Femur (tissue), 1 donor: Measurements from ENCODE around the gene IGLL5.
"Not testable (repeated sequence)": the region's sequence is repeated elsewhere in the genome, so short reads cannot be mapped to it uniquely, and the experiment has no call there.

Source experiments
- DNase-seq: peaks from one replicate; pipeline ENCODE4 v3.0.0-alpha.2; 2017

Gene IGLL5

DNA sequence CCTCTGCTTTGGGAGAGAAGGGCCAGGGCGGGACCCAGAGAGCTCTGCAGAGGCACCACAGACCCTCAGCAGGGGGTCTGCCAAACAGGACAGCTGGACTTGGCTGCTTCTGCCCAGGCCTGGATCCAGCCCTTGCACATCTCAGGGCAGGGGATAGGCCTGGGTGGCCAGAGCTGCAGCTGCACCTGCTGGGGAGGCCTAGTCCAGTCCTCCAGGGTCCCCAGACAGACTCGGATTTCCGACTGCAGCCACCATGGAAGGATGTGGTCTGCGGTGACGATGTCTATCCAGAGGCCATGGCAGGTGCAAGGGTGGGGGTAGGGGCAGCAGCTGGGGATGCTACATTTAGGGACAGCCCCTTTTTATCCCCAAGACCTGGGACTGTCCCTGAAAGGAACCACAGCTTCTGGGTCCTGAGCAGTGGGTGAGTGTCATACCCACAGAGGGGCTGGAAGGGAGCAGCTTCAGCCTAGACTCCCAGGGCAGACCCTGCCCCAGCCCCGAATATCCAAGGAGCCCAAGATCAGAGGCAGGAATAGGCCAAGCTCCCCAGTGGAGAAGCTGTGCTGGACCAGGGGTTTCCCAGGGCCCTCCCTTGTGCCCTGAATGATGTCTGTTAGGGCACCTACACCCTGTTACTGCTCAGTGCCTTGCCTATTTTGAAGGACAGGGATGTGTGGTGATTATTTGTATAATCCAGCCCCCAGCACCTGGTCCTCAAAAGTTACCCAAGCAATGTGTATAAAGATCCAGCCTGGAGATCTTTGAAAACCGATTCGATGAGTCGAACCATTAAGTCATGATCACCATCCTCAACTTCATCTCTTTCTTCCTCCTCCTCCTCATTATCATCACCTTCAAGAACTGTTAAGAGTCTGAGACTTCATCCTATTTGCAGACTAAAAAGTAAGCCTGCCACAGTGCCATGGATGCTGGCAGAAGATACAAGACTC lies 2.5 kb upstream of the IGLL5 start:
- peak; percentile 46 for DNase-seq

DNA sequence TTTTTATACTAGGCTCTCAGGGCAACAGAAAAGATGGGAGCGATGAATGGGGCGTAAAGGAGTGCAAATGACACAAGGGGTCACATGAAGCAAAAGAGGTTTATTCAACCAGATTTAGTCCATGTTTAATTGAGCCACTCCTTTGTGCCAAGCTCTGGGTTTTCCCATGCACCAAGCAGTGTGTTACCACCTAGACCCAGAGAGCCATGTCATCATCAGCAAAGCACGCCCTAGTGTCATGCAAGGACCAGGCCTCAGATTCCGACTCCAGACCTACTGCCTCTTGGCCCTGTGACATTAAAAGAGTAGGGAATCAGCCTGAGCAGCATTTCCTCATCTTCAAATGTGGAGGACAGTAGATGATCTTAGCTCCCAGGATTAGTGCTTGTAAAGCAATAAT lies 1.1 kb upstream of the IGLL5 start:
- no peak for DNase-seq

DNA sequence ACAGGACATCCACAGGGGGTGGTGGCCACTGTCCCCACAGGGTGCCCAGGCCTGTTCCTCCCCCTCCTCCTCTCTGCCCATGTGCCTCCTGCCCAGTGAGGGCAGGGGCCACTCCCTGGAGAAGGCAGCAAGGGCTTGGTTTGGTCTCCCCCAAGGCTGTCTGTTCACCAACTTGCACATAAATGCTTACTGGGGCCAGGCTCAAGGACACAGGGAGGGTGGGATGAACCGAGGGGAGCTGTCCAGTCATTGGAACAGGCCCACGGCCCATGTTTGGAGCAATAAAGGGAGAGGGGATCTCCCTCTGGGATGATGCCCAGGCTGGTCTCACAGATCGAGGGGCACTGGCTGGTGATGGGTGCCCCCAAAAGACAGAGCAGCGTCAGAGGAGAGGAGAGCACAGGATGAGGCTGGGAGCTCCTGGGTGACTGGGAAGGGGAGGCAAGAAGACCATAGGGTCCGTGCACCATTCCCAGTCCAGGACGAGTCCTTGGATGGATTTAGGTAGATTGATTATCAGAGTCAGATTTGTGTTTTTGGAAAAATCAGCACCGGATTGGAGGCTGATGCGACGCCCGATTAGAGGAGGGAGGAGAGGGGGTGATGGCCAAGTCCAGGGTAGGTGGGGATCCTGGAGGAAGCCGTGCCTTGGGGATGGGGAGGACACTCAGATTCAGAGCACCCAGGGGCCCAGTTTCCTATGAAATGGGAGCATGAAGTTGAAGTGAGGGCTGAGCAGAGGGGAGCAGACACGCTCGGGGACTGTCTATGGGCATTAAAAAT lies 1.1 kb downstream of the IGLL5 start:
- peak; percentile 1 for DNase-seq

DNA sequence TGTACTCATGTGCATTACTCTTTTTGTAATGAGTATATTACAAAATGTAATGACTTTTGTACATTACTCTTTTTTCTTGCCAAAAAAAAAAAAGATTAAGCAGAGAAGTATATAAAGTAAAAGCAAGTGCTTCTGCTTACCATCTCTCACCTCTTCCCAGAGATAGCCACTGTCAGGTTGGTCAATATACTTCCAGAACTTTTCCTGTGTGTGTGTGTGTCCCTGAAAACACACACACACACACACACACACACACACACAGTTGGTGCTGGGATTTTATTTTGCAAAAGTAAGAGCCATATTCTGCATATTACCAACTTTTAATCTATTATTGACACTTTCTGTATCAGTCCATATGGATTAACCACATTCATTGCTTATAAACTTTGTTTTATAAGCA lies 2.5 kb downstream of the IGLL5 start:
- no peak for DNase-seq

DNA sequence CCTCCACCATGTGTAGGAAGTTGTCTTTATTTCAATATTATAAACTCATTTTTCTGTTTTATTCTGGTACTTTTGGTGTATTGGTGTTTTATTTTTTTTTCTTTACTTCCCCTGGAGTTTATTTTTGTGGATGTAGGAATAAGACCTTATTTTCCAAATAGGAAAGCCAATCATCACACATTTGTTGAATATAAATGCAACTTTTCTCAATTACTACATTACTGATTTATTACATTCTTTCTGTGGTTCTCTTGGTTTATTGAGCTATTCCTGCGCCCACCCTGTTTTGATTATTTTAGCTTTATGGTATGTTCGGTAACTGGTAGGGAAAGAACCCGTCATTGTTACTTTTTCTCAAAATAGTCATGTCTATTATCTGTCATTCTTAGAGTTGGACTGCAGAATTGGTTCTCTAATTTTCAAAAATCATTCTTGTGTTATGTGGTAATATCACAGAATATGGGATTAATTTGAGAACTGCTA lies 3.6 kb downstream of the IGLL5 start:
- DNase-seq: no peak

DNA sequence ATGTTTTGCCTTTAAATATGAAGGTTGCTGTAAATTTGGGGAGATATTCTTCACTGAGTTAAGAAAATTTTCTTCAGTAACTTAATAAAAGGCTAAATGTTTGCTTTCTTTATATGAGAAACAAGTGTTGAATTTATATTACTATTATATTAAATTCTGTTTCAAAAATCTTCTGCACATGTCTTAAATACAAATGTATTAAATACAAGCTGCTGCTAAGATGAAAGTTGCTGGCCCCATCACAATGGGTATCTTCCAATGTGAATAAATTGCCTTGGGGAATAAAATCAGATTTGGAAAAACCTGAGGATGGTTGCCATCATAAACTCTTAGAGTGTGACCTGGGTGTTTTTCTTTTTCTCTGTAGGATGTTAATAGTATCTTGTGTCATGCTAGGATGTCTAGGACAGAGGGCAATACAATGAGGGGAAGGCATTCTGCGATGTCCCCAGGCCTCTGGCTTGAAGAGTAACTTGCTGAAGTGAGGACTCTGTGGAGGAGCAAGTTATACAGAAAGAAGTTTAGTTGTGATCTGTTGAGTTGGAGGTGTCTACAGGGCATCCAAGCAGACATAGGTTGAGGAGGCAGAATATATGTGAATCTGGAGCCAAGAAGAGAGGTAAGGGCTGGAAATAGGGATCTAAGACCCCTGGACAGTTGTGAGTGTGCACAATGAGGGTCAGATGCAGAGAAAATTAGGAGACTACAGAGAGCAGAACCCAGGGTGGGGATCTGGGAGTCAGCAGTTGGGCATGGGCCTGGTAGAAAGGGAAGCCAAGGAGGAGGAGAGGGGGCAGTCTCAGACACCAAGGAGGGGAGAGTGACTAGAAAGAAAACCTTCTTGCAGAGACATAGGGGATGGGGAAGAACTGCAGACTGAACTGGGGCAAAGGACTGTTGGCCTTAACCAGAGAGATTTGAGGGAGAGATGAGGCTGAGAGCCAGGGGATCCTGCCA lies 4.8 kb downstream of the IGLL5 start:
- no peak for DNase-seq

DNA sequence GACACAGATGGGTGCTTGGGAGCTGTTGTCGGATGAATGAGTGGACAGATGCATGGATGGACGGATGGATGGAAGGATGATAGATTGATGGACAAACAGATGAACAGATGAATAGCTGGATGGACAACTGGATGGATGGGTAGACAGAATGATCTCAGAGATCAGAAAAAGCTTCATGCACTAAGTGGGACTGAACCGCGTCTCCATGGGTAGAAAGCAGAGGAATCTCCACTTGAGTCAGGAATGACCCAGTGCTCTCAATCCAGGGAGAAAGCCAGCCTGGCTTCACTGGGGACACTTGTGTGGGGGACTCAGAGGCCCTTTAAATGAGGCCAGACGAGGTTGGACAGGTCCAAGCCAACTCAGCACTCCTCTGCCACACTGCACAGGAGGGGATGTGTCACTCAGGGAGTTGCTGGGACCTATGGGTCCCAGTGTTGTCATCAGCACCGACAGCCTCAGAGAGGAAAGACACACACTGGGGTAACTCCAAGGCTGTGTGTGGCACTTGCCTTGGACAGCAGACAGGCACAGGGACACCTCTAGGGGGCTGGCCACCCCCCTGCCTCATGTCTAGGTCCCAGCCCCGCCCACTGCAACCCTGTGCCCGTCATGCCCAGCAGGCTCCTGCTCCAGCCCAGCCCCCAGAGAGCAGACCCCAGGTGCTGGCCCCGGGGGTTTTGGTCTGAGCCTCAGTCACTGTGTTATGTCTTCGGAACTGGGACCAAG lies 5.6 kb downstream of the IGLL5 start:
- no peak for DNase-seq

DNA sequence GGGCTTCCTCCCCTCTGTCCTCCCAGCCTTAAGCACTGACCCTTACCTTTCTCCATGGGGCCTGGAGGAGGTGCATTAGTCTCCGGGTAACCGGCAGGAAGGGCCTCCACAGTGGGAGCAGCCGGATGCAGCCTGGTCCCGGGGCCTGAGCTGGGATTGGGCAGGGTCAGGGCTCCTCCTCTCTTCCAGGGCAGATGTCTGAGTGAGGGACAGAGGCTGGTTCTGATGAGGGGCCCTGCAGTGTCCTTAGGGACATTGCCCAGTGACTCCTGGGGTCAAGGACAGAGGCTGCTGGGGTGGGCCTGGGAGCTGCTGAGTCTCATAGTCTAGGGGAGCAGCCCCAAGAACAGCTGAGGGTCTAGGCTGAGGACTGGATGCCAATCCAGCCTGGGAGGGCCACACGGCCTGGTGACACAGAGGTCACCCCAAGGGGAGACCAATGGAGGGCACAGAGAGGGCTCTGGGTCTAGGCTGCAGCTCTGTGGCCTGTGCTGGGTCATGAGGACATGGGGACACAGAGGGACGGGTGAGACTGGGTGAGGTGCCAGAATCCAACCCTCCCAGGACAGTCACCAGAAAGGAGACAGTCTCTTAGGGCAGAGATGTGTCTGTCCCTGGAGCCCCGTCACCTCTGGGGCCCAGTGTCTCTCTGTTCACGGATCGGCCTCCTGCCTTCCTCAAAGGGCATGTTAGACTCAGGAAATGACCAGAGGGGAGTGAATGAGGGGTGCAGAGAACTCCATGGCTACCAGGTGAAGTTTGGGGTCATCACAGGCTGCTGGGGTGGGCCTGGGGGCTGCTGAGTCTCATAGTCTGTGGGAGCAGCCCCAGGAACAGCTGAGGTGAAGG lies 6.5 kb downstream of the IGLL5 start:
- DNase-seq: no peak

DNA sequence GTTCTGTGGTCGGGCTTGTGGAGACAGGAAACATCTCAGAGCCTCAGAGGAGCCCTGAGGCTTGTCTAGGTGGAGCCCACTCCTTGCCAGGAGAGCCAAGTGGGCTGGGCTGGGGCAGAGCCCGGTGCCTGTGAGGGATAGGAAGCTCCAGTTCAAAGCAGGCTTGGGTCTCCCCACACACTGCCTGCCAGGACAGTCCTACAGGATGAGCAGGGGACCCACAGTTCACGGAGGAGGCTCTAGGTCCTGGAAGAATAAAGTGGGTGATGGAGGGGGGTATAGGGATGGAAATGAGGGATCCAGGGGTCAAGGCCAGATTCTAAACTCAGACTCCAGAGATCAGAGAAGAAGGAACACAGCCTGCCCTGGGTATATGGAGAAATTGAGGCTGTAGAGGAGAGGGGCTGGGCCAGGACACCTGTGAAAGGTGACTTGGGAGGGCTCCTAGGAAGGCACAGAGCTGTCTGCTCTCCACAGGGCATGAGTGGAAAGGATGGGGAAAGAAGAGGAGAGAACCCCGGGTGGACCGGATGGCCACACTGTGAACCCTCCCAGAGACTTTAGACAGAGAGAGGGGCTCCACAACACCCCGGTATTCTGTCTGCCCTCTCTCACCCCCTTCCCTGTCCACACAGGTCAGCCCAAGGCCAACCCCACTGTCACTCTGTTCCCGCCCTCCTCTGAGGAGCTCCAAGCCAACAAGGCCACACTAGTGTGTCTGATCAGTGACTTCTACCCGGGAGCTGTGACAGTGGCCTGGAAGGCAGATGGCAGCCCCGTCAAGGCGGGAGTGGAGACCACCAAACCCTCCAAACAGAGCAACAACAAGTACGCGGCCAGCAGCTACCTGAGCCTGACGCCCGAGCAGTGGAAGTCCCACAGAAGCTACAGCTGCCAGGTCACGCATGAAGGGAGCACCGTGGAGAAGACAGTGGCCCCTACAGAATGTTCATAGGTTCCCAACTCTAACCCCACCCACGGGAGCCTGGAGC lies 7.4 kb downstream of the IGLL5 start:
- DNase-seq: no peak

DNA sequence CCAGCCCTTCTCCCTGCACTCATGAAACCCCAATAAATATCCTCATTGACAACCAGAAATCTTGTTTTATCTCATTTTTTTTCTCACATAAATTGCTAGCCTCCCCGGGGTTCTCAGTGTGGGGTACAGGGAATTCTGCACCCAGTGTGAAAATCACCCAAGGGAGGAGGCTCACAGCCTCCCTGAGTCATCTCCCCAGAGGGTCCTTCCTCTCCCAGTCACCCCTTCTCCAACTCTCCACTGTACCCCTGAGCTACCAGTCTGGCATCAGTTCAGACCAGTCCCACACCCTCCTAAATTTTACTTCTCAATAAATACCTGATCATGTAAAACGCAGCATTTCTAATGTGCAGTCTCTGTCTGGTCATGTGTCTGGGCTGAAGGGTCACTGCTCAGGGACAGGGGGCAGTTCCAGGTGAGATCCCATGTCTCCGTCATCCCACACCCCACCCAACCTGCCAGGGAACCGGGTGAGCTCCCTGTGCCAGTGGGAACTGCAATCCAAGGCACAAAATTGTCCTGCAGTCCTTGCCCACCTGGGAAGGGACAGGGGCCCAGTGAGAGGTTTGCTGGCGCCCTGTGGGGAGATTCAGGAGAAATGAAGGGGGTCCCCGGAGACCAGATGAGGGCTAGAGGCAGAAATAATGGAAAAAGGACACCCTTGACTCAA lies 8.3 kb downstream of the IGLL5 start:
- DNase-seq: no peak

DNA sequence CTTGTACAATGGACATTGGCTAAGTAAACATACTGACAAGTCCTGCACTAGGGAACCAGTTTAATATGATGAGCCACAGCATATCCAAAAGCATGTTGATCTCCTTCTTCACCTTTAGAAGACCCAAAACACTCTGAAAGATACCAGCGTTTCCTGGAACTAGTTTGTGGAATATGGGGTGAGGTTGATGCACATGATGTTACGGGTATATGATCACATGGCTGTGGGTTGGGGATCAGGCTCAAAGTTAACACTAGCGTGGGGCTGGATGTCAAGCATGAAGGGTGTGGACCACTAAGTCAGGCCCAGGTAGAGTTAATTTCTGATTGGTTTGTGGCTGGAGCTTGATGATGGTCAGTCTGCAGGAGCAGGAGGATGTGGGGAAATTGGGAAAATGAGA lies 9.0 kb downstream of the IGLL5 start:
- no peak for DNase-seq

DNA sequence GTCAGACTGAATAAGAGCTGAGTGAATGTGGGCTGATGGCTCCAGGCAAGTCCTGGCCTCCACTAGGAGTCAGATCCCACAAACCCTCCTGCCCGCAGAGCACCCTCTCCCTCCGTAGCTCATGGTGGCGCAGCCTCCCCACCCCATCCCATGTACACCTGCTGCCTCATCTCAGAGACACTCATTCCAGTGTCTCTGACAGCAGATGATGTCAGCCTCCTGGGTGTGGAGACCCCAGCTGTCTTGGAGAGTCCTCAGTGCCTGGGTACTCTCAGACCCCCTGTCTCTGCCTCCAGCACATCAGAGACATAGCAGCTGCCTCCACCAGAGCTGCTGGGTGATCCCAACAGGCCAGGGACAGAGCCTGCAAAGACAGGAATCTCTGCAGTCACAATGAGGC lies 9.5 kb downstream of the IGLL5 start:
- DNase-seq: peak; percentile 54

DNA sequence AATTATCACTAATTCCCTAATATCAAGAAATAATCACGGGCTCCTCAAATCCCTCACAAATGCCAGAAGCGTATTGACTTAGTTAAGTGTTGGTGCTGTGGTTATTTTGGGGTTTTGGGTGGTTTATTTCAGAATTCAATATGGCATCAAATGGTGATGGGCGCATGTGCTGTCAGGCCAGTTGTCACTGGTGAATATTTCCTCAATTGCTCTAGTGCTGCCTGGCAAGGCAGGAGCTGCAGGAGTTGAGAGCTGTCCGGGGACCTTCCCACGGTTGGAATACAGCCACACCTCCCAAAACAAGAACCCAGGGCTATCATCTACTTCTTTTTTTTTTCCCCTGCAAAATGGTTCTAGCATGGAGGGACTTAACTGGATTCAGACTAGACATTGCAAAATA lies 10.3 kb downstream of the IGLL5 start:
- DNase-seq: no peak

DNA sequence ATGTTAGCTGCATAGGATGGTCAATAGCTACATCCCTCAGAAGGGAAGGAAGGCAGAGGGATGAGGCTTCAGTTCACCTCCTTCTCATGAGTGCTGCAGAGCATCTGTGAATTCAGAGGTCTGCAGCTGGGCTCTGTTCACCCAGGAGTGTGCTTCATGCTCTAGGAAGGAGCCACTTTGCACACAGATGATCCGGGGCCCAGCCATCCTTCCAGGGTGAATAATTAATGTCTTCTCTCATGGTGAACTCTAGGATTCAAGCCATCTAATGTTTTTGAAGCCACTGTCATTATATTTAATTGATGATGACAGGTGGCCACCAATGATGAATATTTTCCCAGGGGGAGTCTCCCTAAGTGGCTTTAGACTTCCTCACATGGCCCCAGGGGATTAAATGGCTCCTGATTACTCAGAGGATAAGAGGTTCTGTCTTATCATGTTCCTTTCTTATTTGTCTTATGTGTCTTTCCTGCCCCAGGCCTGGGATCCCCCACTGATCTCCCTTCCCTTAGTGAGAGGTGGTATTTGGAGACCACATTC lies 10.9 kb downstream of the IGLL5 start:
- DNase-seq: not testable (repeated sequence)

DNA sequence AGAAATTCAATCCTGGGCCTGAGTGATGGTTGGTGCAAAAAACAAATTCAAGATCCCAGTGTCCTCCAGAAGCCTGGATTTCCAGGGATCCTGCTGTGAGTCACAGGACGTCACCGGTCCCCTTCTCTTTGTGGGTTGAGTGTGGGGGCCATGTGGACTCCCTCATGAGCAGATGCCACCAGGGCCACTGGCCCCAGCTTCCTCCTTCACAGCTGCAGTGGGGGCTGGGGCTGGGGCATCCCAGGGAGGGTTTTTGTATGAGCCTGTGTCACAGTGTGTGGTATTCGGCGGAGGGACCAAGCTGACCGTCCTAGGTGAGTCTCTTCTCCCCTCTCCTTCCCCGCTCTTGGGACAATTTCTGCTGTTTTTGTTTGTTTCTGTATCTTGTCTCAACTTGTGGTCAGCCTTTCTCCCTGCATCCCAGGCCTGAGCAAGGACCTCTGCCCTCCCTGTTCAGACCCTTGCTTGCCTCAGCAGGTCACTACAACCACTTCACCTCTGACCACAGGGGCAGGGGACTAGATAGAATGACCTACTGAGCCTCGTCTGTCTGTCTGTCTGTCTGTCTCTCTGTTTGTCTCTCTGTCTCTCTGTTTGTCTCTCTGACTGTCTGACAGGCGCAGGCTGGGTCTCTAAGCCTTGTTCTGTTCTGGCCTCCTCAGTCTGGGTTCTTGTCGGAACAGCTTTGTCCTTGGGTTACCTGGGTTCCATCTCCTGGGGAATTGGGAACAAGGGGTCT lies 11.9 kb downstream of the IGLL5 start:
- DNase-seq: not testable (repeated sequence)

DNA sequence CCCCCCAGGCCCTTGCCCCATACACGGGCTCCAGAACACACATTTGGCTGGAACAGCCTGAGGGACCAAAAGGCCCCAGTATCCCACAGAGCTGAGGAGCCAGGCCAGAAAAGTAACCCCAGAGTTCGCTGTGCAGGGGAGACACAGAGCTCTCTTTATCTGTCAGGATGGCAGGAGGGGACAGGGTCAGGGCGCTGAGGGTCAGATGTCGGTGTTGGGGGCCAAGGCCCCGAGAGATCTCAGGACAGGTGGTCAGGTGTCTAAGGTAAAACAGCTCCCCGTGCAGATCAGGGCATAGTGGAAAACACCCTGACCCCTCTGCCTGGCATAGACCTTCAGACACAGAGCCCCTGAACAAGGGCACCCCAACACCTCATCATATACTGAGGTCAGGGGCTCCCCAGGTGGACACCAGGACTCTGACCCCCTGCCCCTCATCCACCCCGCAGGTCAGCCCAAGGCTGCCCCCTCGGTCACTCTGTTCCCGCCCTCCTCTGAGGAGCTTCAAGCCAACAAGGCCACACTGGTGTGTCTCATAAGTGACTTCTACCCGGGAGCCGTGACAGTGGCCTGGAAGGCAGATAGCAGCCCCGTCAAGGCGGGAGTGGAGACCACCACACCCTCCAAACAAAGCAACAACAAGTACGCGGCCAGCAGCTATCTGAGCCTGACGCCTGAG lies 13.1 kb downstream of the IGLL5 start:
- not testable (repeated sequence) for DNase-seq

DNA sequence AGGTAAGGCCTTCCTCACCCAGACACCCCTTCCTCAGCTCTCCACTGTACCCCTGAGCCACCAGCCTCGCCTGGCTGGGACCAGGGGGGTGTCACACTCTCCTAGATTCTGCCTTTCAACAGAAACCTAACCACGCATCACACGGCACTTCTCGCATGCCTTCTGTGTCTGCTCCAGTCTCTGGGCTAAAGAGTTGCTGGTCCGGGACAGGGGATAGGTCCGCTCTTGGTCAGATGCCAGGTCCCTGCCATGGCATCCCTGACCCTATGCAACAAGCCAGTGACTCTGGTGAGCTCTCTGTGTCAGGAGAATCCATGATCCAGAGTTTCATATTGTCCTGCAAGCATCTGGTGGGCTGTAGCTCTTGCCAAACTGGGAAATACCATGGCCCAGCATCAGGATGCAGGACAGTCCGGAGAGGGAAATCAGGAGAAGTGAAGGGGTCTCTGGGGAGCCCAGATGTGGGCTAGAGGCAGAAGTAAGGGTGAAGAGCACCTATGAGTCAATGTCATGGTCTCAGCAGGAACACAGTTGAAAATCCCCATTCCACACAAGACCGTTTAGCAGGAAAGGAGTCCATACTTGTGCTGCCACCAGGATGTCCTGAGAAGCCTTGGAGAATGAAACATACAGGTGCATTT lies 14.1 kb downstream of the IGLL5 start:
- no peak for DNase-seq
